ENCODE measurements around the gene ACSL1.
"Not testable (repeated sequence)": the region's sequence is repeated elsewhere in the genome, so short reads cannot be mapped to it uniquely, and the experiment has no call there.

ACSL1 gene

DNA sequence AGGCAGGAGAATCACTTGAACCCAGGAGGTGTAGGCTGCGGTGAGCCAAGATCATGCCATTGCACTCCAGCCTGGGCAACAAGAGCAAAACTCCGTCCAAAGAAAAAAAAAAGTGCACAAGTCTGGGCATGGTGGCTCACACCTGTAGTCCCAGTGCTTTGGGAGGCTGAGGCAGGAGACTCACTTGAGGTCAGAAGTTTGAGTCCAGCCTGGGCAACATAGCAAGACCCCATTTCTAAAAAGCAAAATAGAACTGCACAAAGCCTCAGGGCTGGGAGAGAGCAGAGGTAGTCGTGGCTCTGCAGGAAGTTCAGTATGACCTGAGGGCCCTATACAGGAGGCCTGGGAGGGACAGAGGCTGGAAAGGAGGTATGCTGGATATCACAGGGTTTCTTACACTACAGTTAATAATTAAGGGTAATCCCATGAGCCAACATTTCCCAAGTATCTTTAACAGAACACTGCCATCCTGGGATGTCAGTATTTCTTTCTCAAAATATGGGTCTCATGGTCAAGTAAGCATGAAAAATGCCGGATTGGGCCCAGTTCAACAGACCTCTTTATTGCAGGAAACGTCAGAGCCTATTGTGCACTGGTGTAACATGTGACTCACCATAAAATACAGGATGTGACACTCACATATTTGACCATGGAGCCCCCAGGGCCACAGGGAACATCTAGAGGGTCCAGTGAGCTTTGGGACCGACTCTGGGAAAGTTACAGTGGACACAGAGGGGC lies 37.8 kb downstream of the ACSL1 start:
- no peak for DNase-seq

DNA sequence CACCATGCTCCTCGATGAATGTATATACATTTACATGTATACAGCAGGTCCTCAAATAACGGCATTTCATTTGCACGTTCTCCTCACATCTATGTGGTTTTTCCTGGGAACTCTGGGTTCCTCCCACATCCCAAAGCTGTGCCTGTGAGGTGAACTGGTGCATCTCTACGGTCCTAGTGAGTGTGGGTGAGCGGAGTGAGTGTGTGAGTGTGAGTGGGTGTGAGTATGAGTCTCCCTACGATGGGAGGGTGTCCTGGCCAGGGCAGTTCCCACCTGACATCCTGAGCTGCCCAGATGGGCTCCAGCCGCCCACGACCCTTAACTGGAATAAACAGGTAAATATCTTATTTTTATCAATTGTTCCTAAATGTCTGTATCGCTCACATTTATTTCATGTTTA lies 40.0 kb downstream of the ACSL1 start:
- DNase-seq, result no peak

DNA sequence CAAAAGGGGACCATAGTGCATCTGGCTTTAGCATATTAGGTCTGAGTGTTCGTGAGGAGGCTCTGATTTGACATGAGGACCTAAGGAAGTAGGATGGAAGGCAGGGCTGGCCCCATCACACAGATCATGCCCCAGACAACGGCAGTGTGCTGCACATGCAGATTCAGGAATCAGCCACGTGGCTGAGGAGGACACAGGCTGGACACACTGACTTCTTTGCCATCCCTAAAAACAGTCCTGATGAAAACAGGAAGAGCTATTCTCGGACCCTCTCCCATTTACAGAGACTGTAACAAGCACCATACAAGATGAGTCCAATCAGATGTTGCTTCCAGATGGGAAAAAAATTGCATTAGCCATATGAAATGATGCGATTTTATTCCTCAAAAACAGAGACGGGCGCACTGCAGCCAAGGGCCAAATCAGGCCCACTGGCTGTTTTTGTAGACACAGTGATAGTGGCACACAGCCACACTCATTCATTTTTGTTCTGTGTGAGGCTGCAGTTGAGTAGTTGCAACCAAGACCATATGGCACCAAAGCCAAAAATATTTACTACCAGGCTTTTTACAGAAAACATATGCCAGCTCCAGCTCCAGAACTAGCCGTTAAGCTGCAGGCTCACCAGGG lies 41.0 kb downstream of the ACSL1 start:
- no peak for DNase-seq

GRCh38 chr4:184782731-184783373 lies 42.9 kb downstream of the ACSL1 start:
- DNase-seq, result no peak

DNA sequence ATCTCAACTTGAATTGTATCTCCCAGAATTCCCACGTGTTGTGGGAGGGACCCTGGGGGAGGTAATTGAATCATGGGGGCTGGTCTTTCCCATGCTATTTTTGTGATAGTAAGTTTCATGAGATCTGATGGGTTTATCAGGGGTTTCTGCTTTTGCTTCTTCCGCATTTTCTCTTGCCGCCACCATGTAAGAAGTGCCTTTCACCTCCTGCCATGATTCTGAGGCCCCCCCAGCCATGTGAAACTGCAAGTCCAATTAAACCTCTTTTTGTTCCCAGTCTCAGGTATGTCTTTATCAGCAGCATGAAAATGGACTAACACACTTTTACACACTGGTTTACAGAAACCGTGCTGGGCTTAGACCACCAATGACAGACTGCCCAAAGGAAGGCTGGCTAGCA lies 46.6 kb downstream of the ACSL1 start:
- not testable (repeated sequence) for DNase-seq

- DNase-seq, result no peak
These were observed 47.4 kb downstream of the ACSL1 start for GRCh38 chr4:184778325-184778724.

GRCh38 chr4:184776821-184777220 lies 48.9 kb downstream of the ACSL1 start:
- no peak for DNase-seq

GRCh38 chr4:184775854-184776555 lies 49.8 kb downstream of the ACSL1 start:
- DNase-seq, result no peak

DNA sequence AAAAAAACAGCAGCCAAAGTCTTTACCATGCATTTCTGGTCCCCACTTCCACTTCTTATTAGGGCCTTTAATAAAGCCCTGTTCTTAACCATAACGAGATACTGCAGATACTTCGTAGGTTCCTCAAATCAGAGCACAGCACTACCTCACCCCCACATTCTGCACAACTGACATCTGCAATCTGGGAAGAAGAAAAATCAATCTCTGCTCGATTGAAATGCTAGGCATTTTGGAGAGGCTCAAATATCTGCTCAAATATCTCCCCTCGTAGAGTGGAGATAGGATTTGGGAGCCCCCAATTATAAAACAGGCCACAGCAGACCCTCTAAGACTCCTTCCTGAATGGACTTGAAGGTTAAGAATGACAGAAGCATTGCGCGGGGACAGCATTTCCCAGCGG lies 51.6 kb downstream of the ACSL1 start:
- DNase-seq, result no peak

- no peak for DNase-seq
These were observed 54.4 kb downstream of the ACSL1 start for GRCh38 chr4:184771416-184771815.

GRCh38 chr4:184769141-184769765 lies 56.5 kb downstream of the ACSL1 start:
- DNase-seq, result no peak

DNA sequence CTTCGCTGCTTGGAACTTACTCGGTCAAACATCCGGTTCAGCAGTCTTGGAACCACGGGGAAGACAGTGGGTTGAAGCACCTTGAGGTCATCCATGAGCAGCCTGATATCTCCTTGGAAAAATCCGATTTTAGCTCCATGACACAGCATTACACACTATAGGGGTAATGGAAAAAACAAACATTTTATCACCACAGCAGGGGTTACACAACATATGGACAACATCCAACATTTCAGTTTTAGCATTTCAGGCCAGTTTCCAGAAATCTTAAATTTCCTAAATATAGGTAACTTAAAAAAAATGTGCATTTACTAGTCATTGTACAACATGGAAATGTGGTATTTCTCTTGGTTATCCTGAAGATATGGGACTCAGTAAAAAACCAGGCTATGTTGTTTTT lies 57.5 kb downstream of the ACSL1 start:
- no peak for DNase-seq

GRCh38 chr4:184766446-184766845 lies 59.3 kb downstream of the ACSL1 start:
- DNase-seq, result no peak

DNA sequence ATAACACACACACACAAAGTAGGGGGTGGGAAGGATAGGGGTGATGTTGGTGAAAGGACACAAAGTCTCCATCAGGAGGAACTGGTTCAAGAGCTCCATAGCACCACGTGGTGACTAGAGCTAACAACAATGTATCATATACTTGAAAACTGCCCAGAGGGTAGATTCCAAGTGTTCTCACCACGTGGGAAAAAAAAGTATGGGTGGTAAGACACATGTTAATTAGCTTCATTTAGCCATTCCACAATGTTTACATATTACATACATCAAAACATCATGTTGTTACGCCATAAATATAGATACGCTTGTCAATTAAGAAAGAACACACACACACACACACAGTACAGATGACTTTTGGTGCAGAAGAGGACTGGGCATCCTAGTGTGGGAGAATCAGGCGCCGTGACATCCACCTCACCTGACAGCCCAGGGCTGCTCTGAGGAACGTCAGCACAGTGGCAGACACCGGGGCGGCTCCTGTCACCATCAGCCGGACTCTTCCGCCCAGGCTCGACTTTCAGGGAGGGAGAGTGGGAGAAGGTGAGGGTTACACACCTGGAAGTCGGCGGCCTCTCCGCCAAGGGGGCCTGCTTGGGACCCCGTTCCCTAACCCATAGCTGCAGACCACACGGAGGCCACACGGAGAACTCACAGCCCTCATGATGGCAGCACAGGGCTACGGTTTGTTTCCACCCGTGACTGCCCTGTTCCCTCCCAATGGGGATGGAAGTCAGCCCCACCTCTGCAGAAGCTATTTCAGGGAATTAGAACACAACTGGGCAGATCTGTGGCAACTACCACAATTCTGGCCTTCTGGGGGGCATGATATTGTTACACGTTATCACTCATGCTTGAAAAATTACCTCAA lies 60.1 kb downstream of the ACSL1 start:
- DNase-seq, result no peak

DNA sequence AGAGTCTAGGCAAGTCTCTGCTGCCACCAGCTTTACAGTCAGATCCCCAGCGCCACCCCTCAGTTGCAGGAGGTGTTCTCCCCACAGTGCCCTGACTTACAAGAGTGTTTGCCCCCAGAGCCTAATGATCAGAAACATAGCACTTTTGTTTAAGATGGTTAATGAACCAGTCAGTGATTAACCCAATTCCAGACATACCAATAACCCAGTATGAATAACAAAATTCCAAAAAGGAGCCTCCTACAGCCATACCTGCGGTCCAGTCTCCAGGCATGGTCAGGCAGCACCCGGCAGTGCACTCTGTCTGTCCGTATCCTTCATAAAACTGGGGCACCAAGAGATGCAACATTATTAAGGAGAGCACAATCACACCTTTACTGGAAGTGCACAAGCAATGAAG lies 61.2 kb downstream of the ACSL1 start:
- DNase-seq, result no peak

DNA sequence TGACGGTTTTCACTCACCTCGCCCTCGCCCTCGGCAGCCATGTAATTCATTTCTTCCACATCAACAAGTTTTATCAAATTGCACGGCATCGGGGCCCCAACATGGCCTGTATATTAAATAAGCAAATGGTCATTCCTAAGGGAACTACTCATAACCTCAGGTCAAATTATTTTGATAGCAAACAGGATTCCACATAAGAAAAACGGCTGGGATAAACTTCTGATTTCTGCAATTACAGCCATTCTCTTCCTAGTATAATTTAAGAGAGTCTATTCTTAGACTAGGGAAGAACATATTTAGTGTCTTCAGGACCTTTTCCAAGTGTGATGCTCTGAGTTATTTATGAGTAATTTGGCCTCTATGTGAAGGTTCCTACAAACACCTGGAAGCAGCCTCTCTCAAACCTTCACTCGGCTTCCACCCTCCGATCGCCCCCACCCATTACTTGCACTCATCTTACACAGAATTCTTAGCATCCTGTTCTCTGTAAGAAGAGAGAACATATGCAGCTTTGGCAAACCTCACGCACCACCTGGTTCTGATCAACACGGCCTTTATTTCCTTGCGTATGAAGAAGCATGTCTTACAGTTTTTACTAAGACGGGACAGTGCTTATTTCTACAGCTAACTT lies 62.5 kb downstream of the ACSL1 start:
- no peak for DNase-seq

DNA sequence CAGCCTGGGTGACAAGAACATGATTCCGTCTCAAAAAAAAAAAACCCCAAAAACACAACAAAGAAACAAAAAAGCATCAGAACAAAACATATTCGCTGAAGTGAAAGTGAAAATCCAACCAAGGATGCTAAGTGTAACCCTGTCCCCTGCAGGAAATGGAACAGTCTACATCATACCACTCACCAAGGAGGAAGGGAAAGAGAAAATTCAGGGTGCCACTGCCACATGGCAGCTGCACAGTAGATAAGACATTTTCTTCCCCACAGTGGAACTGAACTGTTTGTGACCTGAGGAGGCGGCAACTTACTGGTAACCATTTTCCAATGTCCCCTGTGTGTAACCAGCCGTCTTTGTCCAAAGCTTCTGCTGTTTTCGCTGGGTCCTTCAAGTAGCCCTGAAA lies 63.7 kb downstream of the ACSL1 start:
- DNase-seq, result no peak

- DNase-seq, result no peak
These were observed 65.1 kb downstream of the ACSL1 start for GRCh38 chr4:184760681-184761080.

DNA sequence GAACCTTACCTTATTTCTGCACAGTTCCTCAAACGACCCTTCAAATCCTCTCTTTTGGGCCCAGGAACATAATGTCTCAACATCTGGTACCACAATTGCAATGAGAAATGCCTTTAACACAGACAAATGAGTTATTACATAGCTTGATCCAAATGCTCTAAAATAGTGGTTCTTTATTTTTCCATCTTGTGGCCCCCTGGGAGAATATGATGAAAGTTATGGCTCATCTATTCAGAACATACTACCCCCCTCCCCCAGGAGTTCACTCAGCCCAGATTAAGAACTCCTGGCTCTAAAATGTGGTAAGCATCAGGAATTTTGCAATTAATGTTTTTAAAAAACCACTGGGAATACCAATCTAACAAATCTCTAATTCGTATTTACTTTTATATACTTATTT lies 68.0 kb downstream of the ACSL1 start:
- DNase-seq, result no peak

DNA sequence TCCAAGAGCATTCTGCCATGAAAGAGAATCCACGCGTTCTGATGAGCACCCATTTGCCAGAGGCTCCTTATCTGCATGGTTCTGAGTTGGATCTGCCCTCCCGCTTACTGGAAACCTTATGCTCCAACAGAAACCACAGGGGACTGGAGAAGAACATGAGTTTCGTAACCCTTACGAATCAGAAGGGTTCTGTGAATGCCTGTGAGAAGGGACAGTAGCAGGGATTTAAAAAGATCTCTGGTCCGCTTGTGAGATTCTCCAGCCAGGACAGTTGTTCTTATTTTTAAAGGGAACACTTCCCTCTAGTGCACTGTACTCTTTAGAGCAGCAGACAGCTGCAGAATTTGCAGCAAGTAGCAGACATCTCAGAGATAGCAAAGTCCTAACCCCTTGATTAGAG lies 69.4 kb downstream of the ACSL1 start:
- DNase-seq, result no peak

GRCh38 chr4:184755278-184755677 lies 70.5 kb downstream of the ACSL1 start:
- no peak for DNase-seq
